HUES64 (cell line): ENCODE results near the gene ANKRD42.

Experiments used
- H3K27ac ChIP-seq: 2 replicates; pipeline ENCODE4 v1.7.0; 2013; ENCODE audit warnings: low read depth, low read length, inconsistent platforms
- H3K27me3 ChIP-seq: 2 replicates; pipeline ENCODE4 v1.6.1; 2013; ENCODE audit warnings: mild to moderate bottlenecking, low read length; ENCODE audit not compliant: insufficient read depth
- H3K36me3 ChIP-seq: 2 replicates; pipeline ENCODE4 v1.6.1; 2013; ENCODE audit warnings: mild to moderate bottlenecking, low read length; ENCODE audit not compliant: insufficient read depth
- H3K4me1 ChIP-seq: 2 replicates; pipeline ENCODE4 v1.6.1; 2013; ENCODE audit warnings: mild to moderate bottlenecking, low read length, moderate library complexity; ENCODE audit not compliant: insufficient read depth
- H3K4me3 ChIP-seq: 2 replicates; pipeline ENCODE4 v1.5.1; 2013; ENCODE audit warnings: mild to moderate bottlenecking, low read length, moderate library complexity
- H3K9ac ChIP-seq: 2 replicates; pipeline ENCODE4 v1.6.1; 2013; ENCODE audit warnings: mild to moderate bottlenecking, low read depth, low read length
- H3K9me3 ChIP-seq: 2 replicates; pipeline ENCODE4 v1.6.1; 2013; ENCODE audit warnings: low read depth, low read length; ENCODE audit not compliant: insufficient read depth
- whole genome bisulfite sequencing: fragments of 150-250, 120-280 bp; methylation state at CpG from one replicate; pipeline ENCODE4 v1.1.7; 2013; ENCODE audit warnings: missing lambda C conversion rate; 5-methylcytosine and 5-hydroxymethylcytosine counted together

The ANKRD42 gene

GRCh38 chr11:83181815-83182214 is 11.7 kb upstream of the ANKRD42 start:
- no peak overlapping the region for H3K4me3 ChIP-seq
- H3K36me3 ChIP-seq: peaks cover 98% of the 10 kb centered on the region
- no peak overlapping the region for H3K27ac ChIP-seq
- H3K9ac ChIP-seq: no peak overlapping the region
- H3K4me1 ChIP-seq: no peaks in the 10 kb centered on the region
- H3K9me3 ChIP-seq: no peaks in the 10 kb centered on the region
- 88% methylated on average over 2 of the region's 2 CpGs for WGBS
- H3K27me3 ChIP-seq: no peaks in the 10 kb centered on the region

GRCh38 chr11:83185767-83186166 is 7.7 kb upstream of the ANKRD42 start:
- Histone ChIP-seq H3K4me3 (no peak overlapping the region), H3K27ac (no peak overlapping the region)

GRCh38 chr11:83187465-83187864 is 6.0 kb upstream of the ANKRD42 start:
- H3K9me3 ChIP-seq: no peaks in the 10 kb centered on the region
- H3K27ac ChIP-seq: no peak overlapping the region
- peaks cover 3% of the 10 kb centered on the region; the same call in 1 of the 2 replicates for H3K4me1 ChIP-seq
- H3K9ac ChIP-seq: no peak overlapping the region
- no peak overlapping the region for H3K4me3 ChIP-seq
- H3K36me3 ChIP-seq: peaks cover 81% of the 10 kb centered on the region
- WGBS: 97% methylated on average over 4 of the region's 4 CpGs
- no peaks in the 10 kb centered on the region for H3K27me3 ChIP-seq

More at GRCh38 chr11:83185767-83186166, 7.7 kb upstream of the ANKRD42 start:
- Histone ChIP-seq H3K9me3 (no peaks in the 10 kb centered on the region), H3K36me3 (peaks cover 82% of the 10 kb centered on the region), H3K9ac (no peak overlapping the region), H3K4me1 (no peaks in the 10 kb centered on the region), H3K27me3 (no peaks in the 10 kb centered on the region)
- WGBS: 88% methylated on average over 1 of the region's 1 CpG

GRCh38 chr11:83191491-83191890 is 2.0 kb upstream of the ANKRD42 start:
- H3K27ac ChIP-seq: no peak overlapping the region
- H3K27me3 ChIP-seq: peaks cover 10% of the 10 kb centered on the region; the same call in 1 of the 2 replicates
- no peak overlapping the region for H3K9ac ChIP-seq
- 94% methylated on average over 5 of the region's 5 CpGs for WGBS
- peaks cover 14% of the 10 kb centered on the region for H3K4me1 ChIP-seq
- peaks cover 43% of the 10 kb centered on the region for H3K36me3 ChIP-seq
- H3K9me3 ChIP-seq: no peaks in the 10 kb centered on the region
- H3K4me3 ChIP-seq: no peak overlapping the region

GRCh38 chr11:83191986-83192385 is 1.5 kb upstream of the ANKRD42 start:
- Histone ChIP-seq H3K9ac (0 out of 2 replicates have a peak overlapping the region, but pooled peaks have one; percentile 78), H3K36me3 (peaks cover 40% of the 10 kb centered on the region), H3K27ac (no peak overlapping the region; the same call in 1 of the 2 replicates), H3K4me3 (peak overlapping the region; percentile 72), H3K9me3 (no peaks in the 10 kb centered on the region), H3K4me1 (peaks cover 14% of the 10 kb centered on the region), H3K27me3 (peaks cover 10% of the 10 kb centered on the region; the same call in 1 of the 2 replicates)
- WGBS: 95% methylated on average over 11 of the region's 11 CpGs

GRCh38 chr11:83192606-83193245 is 786 bp upstream of the ANKRD42 start:
- 28% methylated on average over 8 of the region's 8 CpGs for WGBS
- peaks cover 14% of the 10 kb centered on the region for H3K4me1 ChIP-seq
- peaks cover 38% of the 10 kb centered on the region for H3K36me3 ChIP-seq
- H3K9me3 ChIP-seq: no peaks in the 10 kb centered on the region
- peak overlapping the region; percentile 72 for H3K4me3 ChIP-seq
- peak overlapping the region; percentile 67 for H3K27ac ChIP-seq
- H3K9ac ChIP-seq: peak overlapping the region; percentile 78
- H3K27me3 ChIP-seq: peaks cover 10% of the 10 kb centered on the region; the same call in 1 of the 2 replicates

- Histone ChIP-seq H3K27ac (no peak overlapping the region), H3K9ac (peak overlapping the region; percentile 78; the same call in 1 of the 2 replicates)
- WGBS: 6% methylated on average over 35 of the region's 35 CpGs
These were observed 1.0 kb downstream of the ANKRD42 start for GRCh38 chr11:83194281-83195142.

GRCh38 chr11:83195143-83195466 is 1.6 kb downstream of the ANKRD42 start:
- Histone ChIP-seq H3K9ac (no peak overlapping the region), H3K36me3 (peaks cover 31% of the 10 kb centered on the region), H3K9me3 (no peaks in the 10 kb centered on the region), H3K4me1 (peaks cover 14% of the 10 kb centered on the region), H3K27me3 (peaks cover 10% of the 10 kb centered on the region; the same call in 1 of the 2 replicates), H3K27ac (no peak overlapping the region), H3K4me3 (peak overlapping the region; percentile 72)
- WGBS: 59% methylated on average over 4 of the region's 4 CpGs

More at GRCh38 chr11:83194281-83195142, 1.0 kb downstream of the ANKRD42 start:
- Histone ChIP-seq H3K9me3 (no peaks in the 10 kb centered on the region), H3K36me3 (peaks cover 36% of the 10 kb centered on the region), H3K4me3 (peak overlapping the region; percentile 72), H3K27me3 (peaks cover 10% of the 10 kb centered on the region; the same call in 1 of the 2 replicates), H3K4me1 (peaks cover 14% of the 10 kb centered on the region)

- no peaks in the 10 kb centered on the region for H3K9me3 ChIP-seq
- no peak overlapping the region for H3K27ac ChIP-seq
- no peak overlapping the region for H3K4me3 ChIP-seq
- peaks cover 26% of the 10 kb centered on the region for H3K36me3 ChIP-seq
- 94% methylated on average over 8 of the region's 8 CpGs for WGBS
- peaks cover 14% of the 10 kb centered on the region for H3K4me1 ChIP-seq
- no peak overlapping the region for H3K9ac ChIP-seq
- peaks cover 10% of the 10 kb centered on the region; the same call in 1 of the 2 replicates for H3K27me3 ChIP-seq
These were observed 2.1 kb downstream of the ANKRD42 start for GRCh38 chr11:83195649-83196048.

GRCh38 chr11:83200035-83200434 is 6.5 kb downstream of the ANKRD42 start:
- no CpG with 5 or more reads among the region's 1 CpG for WGBS
- Histone ChIP-seq H3K9me3 (no peaks in the 10 kb centered on the region), H3K9ac (no peak overlapping the region), H3K36me3 (peaks cover 7% of the 10 kb centered on the region; the same call in 1 of the 2 replicates), H3K4me3 (no peak overlapping the region), H3K27ac (no peak overlapping the region), H3K27me3 (peaks cover 6% of the 10 kb centered on the region; the same call in 1 of the 2 replicates), H3K4me1 (peaks cover 3% of the 10 kb centered on the region)

- H3K4me3 ChIP-seq: no peak overlapping the region
- H3K9ac ChIP-seq: no peak overlapping the region
- H3K9me3 ChIP-seq: no peaks in the 10 kb centered on the region
- H3K4me1 ChIP-seq: no peaks in the 10 kb centered on the region
- H3K27ac ChIP-seq: no peak overlapping the region
- no peaks in the 10 kb centered on the region; the same call in 1 of the 2 replicates for H3K36me3 ChIP-seq
- 96% methylated on average over 3 of the region's 3 CpGs for WGBS
- no peaks in the 10 kb centered on the region for H3K27me3 ChIP-seq
These were observed 12.2 kb downstream of the ANKRD42 start for GRCh38 chr11:83205608-83206185.
